Neural cell (in vitro differentiated cells): ENCODE measurements around the gene CNST. TPM values are rescaled to one million over a fixed set of nuclear protein-coding genes. Genes with fewer than 3 reads are reported as not detected.

Experiments
- H2AFZ ChIP-seq: fragments of 200-600, 300-800 bp; sonication (generic), shearing (Covaris generic); 2 replicates; pipeline ENCODE4 v1.6.0; 2014; ENCODE audit warnings: low read depth, mild to moderate bottlenecking, antibody characterized with exemption, low read length, moderate library complexity
- H3F3A ChIP-seq: fragments of 200-600 bp; shearing (Covaris generic); 2 replicates; pipeline ENCODE4 v1.6.1; 2016; ENCODE audit warnings: mild to moderate bottlenecking, moderate library complexity, mixed read lengths, antibody characterized with exemption, low read length; ENCODE audit not compliant: insufficient read depth, poor library complexity, severe bottlenecking
- H3K27ac ChIP-seq: fragments of 200-600, 300-800 bp; sonication (generic), shearing (Covaris generic); 2 replicates; pipeline ENCODE4 v1.5.1; 2014; ENCODE audit warnings: mild to moderate bottlenecking, low read length, moderate library complexity
- H3K27me3 ChIP-seq: fragments of 300-800, 200-600 bp; sonication (generic), shearing (Covaris generic); 2 replicates; pipeline ENCODE4 v1.6.0; 2014; ENCODE audit warnings: mild to moderate bottlenecking, low read depth, low read length, moderate library complexity; ENCODE audit not compliant: insufficient read depth
- H3K36me3 ChIP-seq: fragments of 300-800, 200-600 bp; sonication (generic), shearing (Covaris generic); 2 replicates; pipeline ENCODE4 v1.5.1; 2014; ENCODE audit warnings: mild to moderate bottlenecking, antibody characterized with exemption, low read length, moderate library complexity; ENCODE audit not compliant: insufficient read depth
- H3K4me2 ChIP-seq: fragments of 300-800, 200-600 bp; sonication (generic), shearing (Covaris generic); 2 replicates; pipeline ENCODE4 v1.6.0; 2014; ENCODE audit warnings: mild to moderate bottlenecking, low read length
- H3K4me3 ChIP-seq: fragments of 300-800, 200-600 bp; sonication (generic), shearing (Covaris generic); 2 replicates; pipeline ENCODE4 v1.5.1; 2014; ENCODE audit warnings: mild to moderate bottlenecking, low read length, moderate library complexity
- H3K79me2 ChIP-seq: fragments of 200-600 bp; shearing (Covaris generic); replicated peaks from 2 replicates; pipeline ENCODE4 v1.6.0; 2014; ENCODE audit warnings: mild to moderate bottlenecking, low read length, moderate library complexity; ENCODE audit not compliant: insufficient read depth
- H3K9ac ChIP-seq: fragments of 300-800, 200-600 bp; sonication (generic), shearing (Covaris generic); 2 replicates; pipeline ENCODE4 v1.6.1; 2016; ENCODE audit warnings: mild to moderate bottlenecking, low read length, mixed read lengths
- H3K9me2 ChIP-seq: fragments of 200-600 bp; shearing (Covaris generic); 2 replicates; pipeline ENCODE4 v1.6.1; 2016; ENCODE audit warnings: mild to moderate bottlenecking, low read length, mixed read lengths; ENCODE audit not compliant: insufficient read depth
- H3K9me3 ChIP-seq: fragments of 200-600, 300-800 bp; sonication (generic), shearing (Covaris generic); 2 replicates; pipeline ENCODE4 v1.6.1; 2016; ENCODE audit warnings: mild to moderate bottlenecking, mixed run types, low read length, moderate library complexity, mixed read lengths
- H4K20me1 ChIP-seq: fragments of 200-600 bp; shearing (Covaris generic); 2 replicates; pipeline ENCODE4 v1.6.1; 2016; ENCODE audit warnings: mild to moderate bottlenecking, mixed run types; ENCODE audit not compliant: insufficient read depth
- EP300 ChIP-seq: fragments of 450-650 bp; conservative IDR thresholded peaks from 2 replicates; pipeline ENCODE4 v1.6.1; 2014; ENCODE audit warnings: antibody characterized with exemption, mild to moderate bottlenecking, moderate library complexity; ENCODE audit not compliant: poor library complexity, severe bottlenecking
- EZH2 ChIP-seq: fragments of 200-600, 300-800 bp; shearing (Covaris generic), sonication (generic); IDR thresholded peaks from 2 replicates; pipeline ENCODE4 v1.6.1; 2014; ENCODE audit warnings: antibody characterized with exemption, low read length, borderline replicate concordance, mild to moderate bottlenecking; ENCODE audit not compliant: insufficient read depth, poor library complexity, severe bottlenecking
- MXI1 ChIP-seq: fragments of 450-650 bp; conservative IDR thresholded peaks from 2 replicates; pipeline ENCODE4 v1.6.1; 2014; ENCODE audit warnings: antibody characterized with exemption, mild to moderate bottlenecking; ENCODE audit not compliant: poor library complexity, severe bottlenecking
- POLR2AphosphoS5 ChIP-seq: IDR thresholded peaks from 2 replicates; pipeline ENCODE4 v1.6.1; 2012
- RAD21 ChIP-seq: fragments of 450-650 bp; conservative IDR thresholded peaks from 2 replicates; pipeline ENCODE4 v1.6.1; 2014; ENCODE audit warnings: antibody characterized with exemption, mild to moderate bottlenecking, moderate library complexity
- SMC3 ChIP-seq: fragments of 450-650 bp; conservative IDR thresholded peaks from 2 replicates; pipeline ENCODE4 v1.6.1; 2014; ENCODE audit warnings: antibody characterized with exemption, mild to moderate bottlenecking, moderate library complexity; ENCODE audit not compliant: poor library complexity
- TAF1 ChIP-seq: IDR thresholded peaks from 2 replicates; pipeline ENCODE4 v1.6.1; 2012; ENCODE audit warnings: low read depth
- polyA plus RNA-seq: library from polyadenylated mRNA; depleted of rRNA; stranded (reverse); fragments of >200 nt; gene quantifications from 2 replicates; pipeline ENCODE4 v1.2.3, GENCODE V29; 2014
- TF ChIP-seq, protein P1 (sequence below): IDR thresholded peaks from 2 replicates; pipeline ENCODE4 v1.6.1; 2012; ENCODE audit warnings: borderline replicate concordance
- TF ChIP-seq, protein P2 (sequence below): fragments of 450-650 bp; IDR thresholded peaks from 2 replicates; pipeline ENCODE4 v1.5.1; 2014; ENCODE audit warnings: antibody characterized with exemption, mild to moderate bottlenecking, moderate library complexity; ENCODE audit not compliant: poor library complexity, severe bottlenecking

CNST gene
- polyA plus RNA-seq, 1 donor from 2014 or later = 26.3 TPM

DNA sequence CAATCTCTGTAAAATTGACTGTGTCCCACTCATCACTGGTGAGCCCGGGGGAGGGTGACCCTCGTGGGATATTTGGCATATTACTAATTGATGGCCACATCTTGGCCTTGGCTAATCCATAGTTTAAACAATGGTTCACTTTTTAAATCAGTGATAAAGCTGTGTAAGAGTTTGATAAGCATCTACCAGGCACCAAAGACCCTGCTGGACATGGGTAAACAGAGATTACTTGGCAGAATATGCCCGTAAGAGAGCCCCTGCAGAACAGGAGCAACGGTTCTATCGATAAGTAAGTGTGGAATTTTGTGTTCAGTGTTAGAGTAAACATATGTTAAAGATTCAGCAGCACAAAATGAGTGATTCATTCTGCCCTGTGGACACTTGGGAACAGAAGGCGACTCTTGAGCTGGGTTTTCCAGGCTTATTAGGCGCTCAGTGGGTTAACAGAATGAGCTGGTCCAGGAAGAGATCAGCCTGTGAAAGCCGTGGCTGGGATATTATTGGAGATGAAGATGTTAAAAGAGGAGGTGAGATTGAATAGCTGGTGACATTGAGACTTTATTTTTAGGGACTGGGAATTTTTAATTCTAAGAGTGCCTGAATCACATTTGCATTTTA is 55.9 kb downstream of the CNST start:
- Histone ChIP-seq H3K9me3 (no peaks in the 10 kb centered on the region), H4K20me1 (no peaks in the 10 kb centered on the region), H3K79me2 (no peaks in the 10 kb centered on the region), H3F3A (no peaks in the 10 kb centered on the region), H3K4me3 (no peak overlapping the region), H3K9me2 (no peaks in the 10 kb centered on the region), H2AFZ (no peak overlapping the region), H3K9ac (no peak overlapping the region), H3K36me3 (peaks cover 3% of the 10 kb centered on the region), H3K27ac (no peak overlapping the region), H3K27me3 (no peaks in the 10 kb centered on the region), H3K4me2 (no peak overlapping the region)
- TF ChIP-seq MXI1 = no peak
- no peak for TF ChIP-seq POLR2AphosphoS5
- TF ChIP-seq, protein P1, sequence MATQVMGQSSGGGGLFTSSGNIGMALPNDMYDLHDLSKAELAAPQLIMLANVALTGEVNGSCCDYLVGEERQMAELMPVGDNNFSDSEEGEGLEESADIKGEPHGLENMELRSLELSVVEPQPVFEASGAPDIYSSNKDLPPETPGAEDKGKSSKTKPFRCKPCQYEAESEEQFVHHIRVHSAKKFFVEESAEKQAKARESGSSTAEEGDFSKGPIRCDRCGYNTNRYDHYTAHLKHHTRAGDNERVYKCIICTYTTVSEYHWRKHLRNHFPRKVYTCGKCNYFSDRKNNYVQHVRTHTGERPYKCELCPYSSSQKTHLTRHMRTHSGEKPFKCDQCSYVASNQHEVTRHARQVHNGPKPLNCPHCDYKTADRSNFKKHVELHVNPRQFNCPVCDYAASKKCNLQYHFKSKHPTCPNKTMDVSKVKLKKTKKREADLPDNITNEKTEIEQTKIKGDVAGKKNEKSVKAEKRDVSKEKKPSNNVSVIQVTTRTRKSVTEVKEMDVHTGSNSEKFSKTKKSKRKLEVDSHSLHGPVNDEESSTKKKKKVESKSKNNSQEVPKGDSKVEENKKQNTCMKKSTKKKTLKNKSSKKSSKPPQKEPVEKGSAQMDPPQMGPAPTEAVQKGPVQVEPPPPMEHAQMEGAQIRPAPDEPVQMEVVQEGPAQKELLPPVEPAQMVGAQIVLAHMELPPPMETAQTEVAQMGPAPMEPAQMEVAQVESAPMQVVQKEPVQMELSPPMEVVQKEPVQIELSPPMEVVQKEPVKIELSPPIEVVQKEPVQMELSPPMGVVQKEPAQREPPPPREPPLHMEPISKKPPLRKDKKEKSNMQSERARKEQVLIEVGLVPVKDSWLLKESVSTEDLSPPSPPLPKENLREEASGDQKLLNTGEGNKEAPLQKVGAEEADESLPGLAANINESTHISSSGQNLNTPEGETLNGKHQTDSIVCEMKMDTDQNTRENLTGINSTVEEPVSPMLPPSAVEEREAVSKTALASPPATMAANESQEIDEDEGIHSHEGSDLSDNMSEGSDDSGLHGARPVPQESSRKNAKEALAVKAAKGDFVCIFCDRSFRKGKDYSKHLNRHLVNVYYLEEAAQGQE = no peak
- TF ChIP-seq EZH2 = no peak
- no peak for TF ChIP-seq RAD21
- TF ChIP-seq, protein P2, sequence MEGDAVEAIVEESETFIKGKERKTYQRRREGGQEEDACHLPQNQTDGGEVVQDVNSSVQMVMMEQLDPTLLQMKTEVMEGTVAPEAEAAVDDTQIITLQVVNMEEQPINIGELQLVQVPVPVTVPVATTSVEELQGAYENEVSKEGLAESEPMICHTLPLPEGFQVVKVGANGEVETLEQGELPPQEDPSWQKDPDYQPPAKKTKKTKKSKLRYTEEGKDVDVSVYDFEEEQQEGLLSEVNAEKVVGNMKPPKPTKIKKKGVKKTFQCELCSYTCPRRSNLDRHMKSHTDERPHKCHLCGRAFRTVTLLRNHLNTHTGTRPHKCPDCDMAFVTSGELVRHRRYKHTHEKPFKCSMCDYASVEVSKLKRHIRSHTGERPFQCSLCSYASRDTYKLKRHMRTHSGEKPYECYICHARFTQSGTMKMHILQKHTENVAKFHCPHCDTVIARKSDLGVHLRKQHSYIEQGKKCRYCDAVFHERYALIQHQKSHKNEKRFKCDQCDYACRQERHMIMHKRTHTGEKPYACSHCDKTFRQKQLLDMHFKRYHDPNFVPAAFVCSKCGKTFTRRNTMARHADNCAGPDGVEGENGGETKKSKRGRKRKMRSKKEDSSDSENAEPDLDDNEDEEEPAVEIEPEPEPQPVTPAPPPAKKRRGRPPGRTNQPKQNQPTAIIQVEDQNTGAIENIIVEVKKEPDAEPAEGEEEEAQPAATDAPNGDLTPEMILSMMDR = no peak
- TF ChIP-seq TAF1 = no peak
- no peak for TF ChIP-seq SMC3
- TF ChIP-seq EP300 = no peak

DNA sequence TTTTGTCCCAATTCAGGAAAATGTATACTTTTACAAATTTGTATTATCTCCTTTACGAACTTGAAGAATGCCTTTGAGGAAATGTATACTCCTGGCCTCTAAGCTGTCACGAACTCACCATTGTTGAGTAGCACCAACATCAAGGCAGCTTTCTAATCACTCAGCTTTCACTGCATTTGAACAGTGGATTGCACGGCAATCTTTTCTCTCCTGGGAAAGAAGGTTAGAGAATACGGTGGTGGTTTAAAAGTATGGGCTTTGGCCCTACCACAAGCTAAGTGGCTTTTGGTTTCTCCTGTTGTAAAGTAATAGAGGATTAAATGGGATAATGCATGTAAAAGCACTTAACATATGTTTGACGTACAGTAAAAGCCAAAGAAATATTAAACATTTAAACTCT is 57.8 kb downstream of the CNST start:
- Histone ChIP-seq H3K79me2 (no peaks in the 10 kb centered on the region), H3K4me2 (peak overlapping the region; percentile 17), H3K4me3 (peak overlapping the region; percentile 15), H3K27me3 (no peaks in the 10 kb centered on the region), H3K9me3 (no peaks in the 10 kb centered on the region), H3K27ac (no peak overlapping the region), H3K9ac (no peak overlapping the region), H3F3A (no peaks in the 10 kb centered on the region), H2AFZ (no peak overlapping the region), H3K36me3 (peaks cover 7% of the 10 kb centered on the region), H3K9me2 (no peaks in the 10 kb centered on the region), H4K20me1 (no peaks in the 10 kb centered on the region)
- no peak for TF ChIP-seq RAD21
- TF ChIP-seq TAF1 = no peak
- TF ChIP-seq, protein P2 = no peak
- TF ChIP-seq EP300 = no peak
- TF ChIP-seq, protein P1 = no peak
- TF ChIP-seq MXI1 = no peak
- no peak for TF ChIP-seq POLR2AphosphoS5
- no peak for TF ChIP-seq EZH2
- no peak for TF ChIP-seq SMC3
